Spleen (tissue), 11 donors: ENCODE data around the gene MRC2. TPM values are rescaled to one million over a fixed set of nuclear protein-coding genes. Genes with fewer than 3 reads are reported as not detected.

Source experiments
- DNase-seq: peaks from one replicate; pipeline ENCODE4 v3.0.0-alpha.2; 2020
- H3K27ac ChIP-seq, 8 donors: fragments of 200-600 bp; sonication (generic) in 7 of 8; 1 replicate in 4 of 8; 2 replicates in 4 of 8; pipeline versions ENCODE4 v1.5.0 to v1.8.0; 2016 to 2021; ENCODE audit warnings: inconsistent platforms in 4 of 8, mild to moderate bottlenecking in 4 of 8, moderate library complexity in 1 of 8
- H3K27me3 ChIP-seq, 7 donors: fragments of 200-600 bp; sonication (generic) in 6 of 7; replicated peaks in 1 of 7; 1 replicate in 4 of 7; 2 replicates in 3 of 7; pipeline versions ENCODE4 v1.5.0 to v1.8.0; 2016 to 2021; ENCODE audit warnings: inconsistent platforms in 3 of 7, mild to moderate bottlenecking in 1 of 7
- H3K36me3 ChIP-seq, 6 donors: fragments of 200-600 bp; sonication (generic) in 5 of 6; 1 replicate in 4 of 6; 2 replicates in 2 of 6; pipeline versions ENCODE4 v1.5.0 to v1.8.0; 2016 to 2021; ENCODE audit warnings: inconsistent platforms in 2 of 6
- H3K4me1 ChIP-seq, 6 donors: fragments of 200-600 bp; sonication (generic) in 5 of 6; 1 replicate in 3 of 6; 2 replicates in 3 of 6; pipeline versions ENCODE4 v1.5.0 to v1.8.0; 2016 to 2021; ENCODE audit warnings: inconsistent platforms in 3 of 6
- H3K4me3 ChIP-seq, 8 donors: fragments of 200-600 bp; sonication (generic) in 7 of 8; 1 replicate in 4 of 8; 2 replicates in 4 of 8; pipeline versions ENCODE4 v1.5.0 to v1.8.0; 2016 to 2021; ENCODE audit warnings: inconsistent platforms in 4 of 8, mild to moderate bottlenecking in 4 of 8, moderate library complexity in 2 of 8
- H3K9me3 ChIP-seq, 8 donors: fragments of 200-600 bp; sonication (generic) in 7 of 8; 1 replicate in 4 of 8; 2 replicates in 4 of 8; pipeline versions ENCODE4 v1.5.0 to v1.8.0; 2016 to 2021; ENCODE audit warnings: inconsistent platforms in 4 of 8
- CTCF ChIP-seq, 11 experiments: fragments of 200-600 bp in 7 of 11; fragments of 450-650 bp in 4 of 11; sonication (generic) in 4 of 11; IDR thresholded peaks in 8 of 11; conservative IDR thresholded peaks in 3 of 11; 1 replicate in 7 of 11; 2 replicates in 4 of 11; pipeline versions ENCODE4 v1.4.0 to v1.8.0; 2016 to 2021; ENCODE audit warnings: antibody characterized with exemption in 11 of 11, inconsistent platforms in 4 of 11, mild to moderate bottlenecking in 1 of 11
- POLR2A ChIP-seq, 3 donors: fragments of 450-650 bp; IDR thresholded peaks; one replicate each; pipeline ENCODE4 v1.5.1; 2017; ENCODE audit warnings: antibody characterized with exemption in 3 of 3, mild to moderate bottlenecking in 1 of 3
- POLR2AphosphoS5 ChIP-seq, 3 donors: sonication (generic); formaldehyde crosslinking; IDR thresholded peaks; one replicate each; pipeline ENCODE4 v1.5.1; 2017; ENCODE audit warnings: antibody characterized with exemption in 3 of 3
- WGBS, 5 donors: extraction: QIAGEN DNeasy Blood & Tissue Kit in 3 of 5; methylation state at CpG; one replicate each; pipeline versions ENCODE4 v1.1.5 to v1.1.7; 2013 to 2018; 5-methylcytosine and 5-hydroxymethylcytosine counted together
- intact Hi-C: fragments of 100-400 bp; cut with DNase I; formaldehyde crosslinking; loops from one replicate; pipeline ENCODE4 v1.15.0; 2023; ENCODE audit warnings: low total_unique reads
- polyA plus RNA-seq, 3 donors: library from polyadenylated mRNA; stranded (reverse); fragments of 200-250 nt; gene quantifications; one replicate each; pipeline ENCODE4 v1.2.1, GENCODE V29; 2013
- total RNA-seq, 7 donors: library from RNA; depleted of rRNA in 3 of 7; stranded (reverse); fragments of >200 nt in 3 of 7; fragmentation: NEBNext Ultra II Directional in 4 of 7; extraction: Animal tissue kit (Norgen Biotek cat#: 25700) in 4 of 7; gene quantifications; one replicate each; pipeline versions ENCODE4 v1.1.0 to v1.2.1, GENCODE V29; 2016 to 2021
- donor health status: healthy with polysubstance abuse.
- donor health status: DM: no; HTN: no; CAD: no; lungs with moderate emphysema.
- donor health status: DM: no; HTN: no; CAD: no.
- donor health status: Bipolar disorder and iron deficiency.
- donor health status: healthy.
- donor health status: DM: no; HTN: no; CAD: no.
- donor health status: DM: yes; HTN: yes; CAD: no.

Gene MRC2
- total and polyA plus RNA-seq, 10 donors = 4.5 to 75.1 (median 38.7) TPM

- 90 to 95% (median 93%) methylated on average over 16 to 30 of the region's 30 CpGs for WGBS, 5 donors
- intact Hi-C loops = no loop called here
- no peaks in the 10 kb centered on the region for H3K27me3 ChIP-seq
Observed at GRCh38 chr17:62666061-62666800, 38.8 kb downstream of the MRC2 start.

GRCh38 chr17:62666801-62667591, 39.5 kb downstream of the MRC2 start:
- TF ChIP-seq CTCF (IDR thresholded peaks at IDR 0.05 in 8 of 11, conservative IDR thresholded peaks at IDR 0.05 in 3 of 11) (no peak), POLR2AphosphoS5 (IDR thresholded peaks at IDR 0.05) (no peak), POLR2A (IDR thresholded peaks at IDR 0.05) (no peak)
- 92 to 100% (median 93%) methylated on average over 1 to 40 of the region's 40 CpGs for WGBS, 5 donors
- Histone ChIP-seq H3K9me3 (no peaks in the 10 kb centered on the region), H3K27ac (no peak overlapping the region), H3K4me3 (no peak overlapping the region), H3K36me3 (peaks cover 0 to 7% (median 0%) of the 10 kb centered on the region in 6 donors), H3K27me3 (peaks cover 0 to 5% (median 0%) of the 10 kb centered on the region in 7 donors), H3K4me1 (no peaks in the 10 kb centered on the region)
- intact Hi-C loops = no loop called here
- DNase-seq = no peak

More at GRCh38 chr17:62666061-62666800, 38.8 kb downstream of the MRC2 start:
- Histone ChIP-seq H3K4me3 (no peak overlapping the region), H3K27ac (no peak overlapping the region), H3K4me1 (no peaks in the 10 kb centered on the region), H3K9me3 (peaks cover 0 to 2% (median under 1%) of the 10 kb centered on the region in 8 donors), H3K36me3 (peaks cover 0 to 7% (median 0%) of the 10 kb centered on the region in 6 donors)
- TF ChIP-seq POLR2AphosphoS5 (IDR thresholded peaks at IDR 0.05) = no peak
- no peak for TF ChIP-seq CTCF (IDR thresholded peaks at IDR 0.05 in 8 of 11, conservative IDR thresholded peaks at IDR 0.05 in 3 of 11)
- TF ChIP-seq POLR2A (IDR thresholded peaks at IDR 0.05) = no peak
- no peak for DNase-seq

- WGBS, 5 donors = 75 to 92% (median 84%) methylated on average over 10 of the region's 10 CpGs
- intact Hi-C loops = no loop called here
- no peak for DNase-seq
- Histone ChIP-seq H3K36me3 (peaks cover 0 to 7% (median 0%) of the 10 kb centered on the region in 6 donors), H3K4me3 (no peak overlapping the region), H3K4me1 (no peaks in the 10 kb centered on the region), H3K27me3 (peaks cover 0 to 5% (median 0%) of the 10 kb centered on the region in 7 donors), H3K9me3 (no peaks in the 10 kb centered on the region), H3K27ac (no peak overlapping the region)
- no peak for TF ChIP-seq POLR2AphosphoS5 (IDR thresholded peaks at IDR 0.05)
- no peak for TF ChIP-seq CTCF (IDR thresholded peaks at IDR 0.05 in 8 of 11, conservative IDR thresholded peaks at IDR 0.05 in 3 of 11)
- TF ChIP-seq POLR2A (IDR thresholded peaks at IDR 0.05) = no peak
Observed at GRCh38 chr17:62668091-62668804, 40.8 kb downstream of the MRC2 start.
